K562 (cell line): Measurements from ENCODE around the gene PSAP. TPM values are rescaled to one million over a fixed set of nuclear protein-coding genes. Genes with fewer than 3 reads are reported as not detected.

ENCODE experiments used
- BMI1 ChIP-seq: fragments of 150-350 bp; IDR thresholded peaks from 2 replicates; pipeline ENCODE4 v1.6.1; 2014; ENCODE audit warnings: low read length
- E2F3 ChIP-seq: fragments of 250-450 bp; sonication (Bioruptor Pico); IDR thresholded peaks from 2 replicates; pipeline ENCODE4 v1.4.0; 2020; ENCODE audit warnings: mild to moderate bottlenecking
- HOMEZ ChIP-seq: fragments of 250-450 bp; sonication (Bioruptor Pico); IDR thresholded peaks from 2 replicates; pipeline ENCODE4 v1.4.0; 2020; ENCODE audit warnings: mild to moderate bottlenecking, moderate library complexity
- ILK ChIP-seq: fragments of 450-650 bp; IDR thresholded peaks from 2 replicates; pipeline ENCODE4 v1.6.1; 2016; ENCODE audit warnings: missing genetic modification characterization, low read depth, mild to moderate bottlenecking, missing compliant biosample characterization, moderate library complexity, borderline replicate concordance
- JUND ChIP-seq, 2 experiments: IDR thresholded peaks; 2 replicates in 1 of 2; 3 replicates in 1 of 2; pipeline ENCODE4 v1.6.1; 2011; ENCODE audit warnings: borderline replicate concordance in 2 of 2, low read depth in 2 of 2, low read length in 2 of 2, improper control_type of control experiment in 1 of 2, missing biosample characterization in 1 of 2, missing genetic modification characterization in 1 of 2, missing genetic modification reagents in 1 of 2
- KAT8 ChIP-seq: fragments of 450-650 bp; IDR thresholded peaks from 2 replicates; pipeline ENCODE4 v1.6.1; 2016; ENCODE audit warnings: low read depth, mild to moderate bottlenecking
- MAFF ChIP-seq: IDR thresholded peaks from 2 replicates; pipeline ENCODE4 v1.6.1; 2012; ENCODE audit warnings: low read length, improper control_type of control experiment
- NBN ChIP-seq: fragments of 450-650 bp; IDR thresholded peaks from 2 replicates; pipeline ENCODE4 v1.6.1; 2016; ENCODE audit warnings: low read depth, mild to moderate bottlenecking
- NFYB ChIP-seq: IDR thresholded peaks from 2 replicates; pipeline ENCODE4 v1.6.1; 2011; ENCODE audit warnings: mild to moderate bottlenecking, moderate library complexity; ENCODE audit not compliant: insufficient read length; ENCODE audit errors: extremely low read depth
- SPI1 ChIP-seq: IDR thresholded peaks from 2 replicates; pipeline ENCODE4 v1.6.1; 2011; ENCODE audit warnings: low read depth, low read length, control low read depth, borderline replicate concordance
- SUPT5H ChIP-seq: fragments of 450-650 bp; IDR thresholded peaks from 2 replicates; pipeline ENCODE4 v1.6.1; 2016
- XRCC3 ChIP-seq: fragments of 450-650 bp; IDR thresholded peaks from 2 replicates; pipeline ENCODE4 v1.6.1; 2017; ENCODE audit warnings: mild to moderate bottlenecking, moderate library complexity
- polyA plus RNA-seq, 8 experiments: library from polyadenylated mRNA; depleted of rRNA in 4 of 8; stranded (reverse) in 5 of 8; unstranded in 3 of 8; fragments of >200 nt; fragmentation: Nextera tagmentation in 2 of 8; fragmentation: Illumina TruSeq in 1 of 8; extraction: Ambion mirVana in 2 of 8; extraction: Trizol in 1 of 8; gene quantifications; 2 replicates each; pipeline versions ENCODE4 v1.2.1 to v1.2.3, GENCODE V29; 2011 to 2014; ENCODE audit warnings: inconsistent platforms in 1 of 8, missing spikeins in 1 of 8
- total RNA-seq, 7 experiments: library from RNA; depleted of rRNA in 6 of 7; stranded (reverse); fragments of >200 nt in 6 of 7; fragmentation: Illumina TruSeq in 2 of 7; extraction: Trizol in 2 of 7; gene quantifications; 2 replicates each; pipeline versions ENCODE4 v1.2.1 to v1.2.3, GENCODE V29; 2011 to 2021; ENCODE audit warnings: low replicate concordance in 1 of 7
- TF ChIP-seq, protein P1 (sequence below): fragments of 150-350 bp; IDR thresholded peaks from 2 replicates; pipeline ENCODE4 v1.6.1; 2014; ENCODE audit warnings: low read depth, mild to moderate bottlenecking, low read length, borderline replicate concordance
- TF ChIP-seq, protein P2 (sequence below): sonication (generic); formaldehyde crosslinking; IDR thresholded peaks from 2 replicates; pipeline ENCODE4 v1.8.0; 2023; ENCODE audit warnings: missing genetic modification reagents, mild to moderate bottlenecking, borderline replicate concordance

PSAP gene
- total and polyA plus RNA-seq, 9 of the 15 experiments (the other 6 are each of a cell fraction or from before 2014, with no cell fraction given) = 245 to 700 (median 429) TPM

DNA sequence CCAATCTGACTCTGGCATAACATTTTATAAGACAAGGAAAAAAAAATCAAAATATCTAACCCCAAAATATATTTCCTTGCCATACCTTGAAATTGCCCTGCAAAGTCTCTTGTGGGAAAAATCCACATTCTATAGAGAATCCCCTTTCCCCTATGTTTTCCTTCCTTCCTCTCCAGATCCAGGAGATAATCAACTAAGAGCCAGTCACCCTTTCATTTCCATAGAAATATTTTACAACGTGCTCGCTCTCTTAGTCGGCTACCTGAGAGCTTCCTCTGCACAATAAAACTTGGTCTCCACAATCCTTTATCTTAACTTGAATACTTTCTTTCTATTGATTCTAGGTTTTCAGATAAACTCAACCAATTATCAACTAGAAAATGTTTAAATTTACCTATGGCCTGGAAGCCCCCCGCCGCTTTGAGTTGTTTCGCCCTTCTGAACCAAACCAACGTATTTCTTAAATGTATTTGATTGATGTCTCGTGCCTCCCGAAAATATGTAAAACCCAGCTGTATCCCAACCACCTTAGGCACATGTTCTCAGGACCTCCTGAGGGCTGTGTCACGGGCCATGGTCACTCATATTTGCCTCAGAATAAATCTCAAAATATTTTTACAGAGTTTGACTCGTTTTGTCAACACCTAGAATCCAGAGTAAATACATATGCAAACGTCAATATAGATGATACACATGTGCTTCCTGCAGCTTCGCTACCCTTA is 869 bp downstream of the PSAP start (continued):
- TF ChIP-seq NFYB (no peak), SUPT5H (no peak), E2F3 (no peak), BMI1 (no peak), HOMEZ (CRISPR knock-in tag) (no peak), SPI1 (no peak), JUND (IDR thresholded peaks at IDR 0.05; ENCODE audit: borderline replicate concordance, low read depth, low read length) (no peak; the same call in 1 of the 2 replicates), JUND (tag; IDR thresholded peaks at IDR 0.05; ENCODE audit: borderline replicate concordance, low read depth, low read length) (no peak), MAFF (no peak), ILK (no peak), NBN (0 out of 2 replicates have a peak, but pooled peaks have one; percentile 21), XRCC3 (no peak), KAT8 (no peak)
- TF ChIP-seq, protein P1, sequence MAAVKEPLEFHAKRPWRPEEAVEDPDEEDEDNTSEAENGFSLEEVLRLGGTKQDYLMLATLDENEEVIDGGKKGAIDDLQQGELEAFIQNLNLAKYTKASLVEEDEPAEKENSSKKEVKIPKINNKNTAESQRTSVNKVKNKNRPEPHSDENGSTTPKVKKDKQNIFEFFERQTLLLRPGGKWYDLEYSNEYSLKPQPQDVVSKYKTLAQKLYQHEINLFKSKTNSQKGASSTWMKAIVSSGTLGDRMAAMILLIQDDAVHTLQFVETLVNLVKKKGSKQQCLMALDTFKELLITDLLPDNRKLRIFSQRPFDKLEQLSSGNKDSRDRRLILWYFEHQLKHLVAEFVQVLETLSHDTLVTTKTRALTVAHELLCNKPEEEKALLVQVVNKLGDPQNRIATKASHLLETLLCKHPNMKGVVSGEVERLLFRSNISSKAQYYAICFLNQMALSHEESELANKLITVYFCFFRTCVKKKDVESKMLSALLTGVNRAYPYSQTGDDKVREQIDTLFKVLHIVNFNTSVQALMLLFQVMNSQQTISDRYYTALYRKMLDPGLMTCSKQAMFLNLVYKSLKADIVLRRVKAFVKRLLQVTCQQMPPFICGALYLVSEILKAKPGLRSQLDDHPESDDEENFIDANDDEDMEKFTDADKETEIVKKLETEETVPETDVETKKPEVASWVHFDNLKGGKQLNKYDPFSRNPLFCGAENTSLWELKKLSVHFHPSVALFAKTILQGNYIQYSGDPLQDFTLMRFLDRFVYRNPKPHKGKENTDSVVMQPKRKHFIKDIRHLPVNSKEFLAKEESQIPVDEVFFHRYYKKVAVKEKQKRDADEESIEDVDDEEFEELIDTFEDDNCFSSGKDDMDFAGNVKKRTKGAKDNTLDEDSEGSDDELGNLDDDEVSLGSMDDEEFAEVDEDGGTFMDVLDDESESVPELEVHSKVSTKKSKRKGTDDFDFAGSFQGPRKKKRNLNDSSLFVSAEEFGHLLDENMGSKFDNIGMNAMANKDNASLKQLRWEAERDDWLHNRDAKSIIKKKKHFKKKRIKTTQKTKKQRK = no peak
- TF ChIP-seq, protein P2, sequence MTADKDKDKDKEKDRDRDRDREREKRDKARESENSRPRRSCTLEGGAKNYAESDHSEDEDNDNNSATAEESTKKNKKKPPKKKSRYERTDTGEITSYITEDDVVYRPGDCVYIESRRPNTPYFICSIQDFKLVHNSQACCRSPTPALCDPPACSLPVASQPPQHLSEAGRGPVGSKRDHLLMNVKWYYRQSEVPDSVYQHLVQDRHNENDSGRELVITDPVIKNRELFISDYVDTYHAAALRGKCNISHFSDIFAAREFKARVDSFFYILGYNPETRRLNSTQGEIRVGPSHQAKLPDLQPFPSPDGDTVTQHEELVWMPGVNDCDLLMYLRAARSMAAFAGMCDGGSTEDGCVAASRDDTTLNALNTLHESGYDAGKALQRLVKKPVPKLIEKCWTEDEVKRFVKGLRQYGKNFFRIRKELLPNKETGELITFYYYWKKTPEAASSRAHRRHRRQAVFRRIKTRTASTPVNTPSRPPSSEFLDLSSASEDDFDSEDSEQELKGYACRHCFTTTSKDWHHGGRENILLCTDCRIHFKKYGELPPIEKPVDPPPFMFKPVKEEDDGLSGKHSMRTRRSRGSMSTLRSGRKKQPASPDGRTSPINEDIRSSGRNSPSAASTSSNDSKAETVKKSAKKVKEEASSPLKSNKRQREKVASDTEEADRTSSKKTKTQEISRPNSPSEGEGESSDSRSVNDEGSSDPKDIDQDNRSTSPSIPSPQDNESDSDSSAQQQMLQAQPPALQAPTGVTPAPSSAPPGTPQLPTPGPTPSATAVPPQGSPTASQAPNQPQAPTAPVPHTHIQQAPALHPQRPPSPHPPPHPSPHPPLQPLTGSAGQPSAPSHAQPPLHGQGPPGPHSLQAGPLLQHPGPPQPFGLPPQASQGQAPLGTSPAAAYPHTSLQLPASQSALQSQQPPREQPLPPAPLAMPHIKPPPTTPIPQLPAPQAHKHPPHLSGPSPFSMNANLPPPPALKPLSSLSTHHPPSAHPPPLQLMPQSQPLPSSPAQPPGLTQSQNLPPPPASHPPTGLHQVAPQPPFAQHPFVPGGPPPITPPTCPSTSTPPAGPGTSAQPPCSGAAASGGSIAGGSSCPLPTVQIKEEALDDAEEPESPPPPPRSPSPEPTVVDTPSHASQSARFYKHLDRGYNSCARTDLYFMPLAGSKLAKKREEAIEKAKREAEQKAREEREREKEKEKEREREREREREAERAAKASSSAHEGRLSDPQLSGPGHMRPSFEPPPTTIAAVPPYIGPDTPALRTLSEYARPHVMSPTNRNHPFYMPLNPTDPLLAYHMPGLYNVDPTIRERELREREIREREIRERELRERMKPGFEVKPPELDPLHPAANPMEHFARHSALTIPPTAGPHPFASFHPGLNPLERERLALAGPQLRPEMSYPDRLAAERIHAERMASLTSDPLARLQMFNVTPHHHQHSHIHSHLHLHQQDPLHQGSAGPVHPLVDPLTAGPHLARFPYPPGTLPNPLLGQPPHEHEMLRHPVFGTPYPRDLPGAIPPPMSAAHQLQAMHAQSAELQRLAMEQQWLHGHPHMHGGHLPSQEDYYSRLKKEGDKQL (CRISPR knock-in tag) = no peak
